NCI-H2107 treated with DMSO at 0.1 percent for 48 hours (cell line): ENCODE measurements around the gene PHF24.
"Not testable (repeated sequence)": the region's sequence is repeated elsewhere in the genome, so short reads cannot be mapped to it uniquely, and the experiment has no call there.

Experiments
- DNase-seq: peaks from one replicate; lab custom pipeline; 2025; ENCODE audit not compliant: unreplicated experiment; lab: John Stamatoyannopoulos, UW

Gene PHF24

DNA sequence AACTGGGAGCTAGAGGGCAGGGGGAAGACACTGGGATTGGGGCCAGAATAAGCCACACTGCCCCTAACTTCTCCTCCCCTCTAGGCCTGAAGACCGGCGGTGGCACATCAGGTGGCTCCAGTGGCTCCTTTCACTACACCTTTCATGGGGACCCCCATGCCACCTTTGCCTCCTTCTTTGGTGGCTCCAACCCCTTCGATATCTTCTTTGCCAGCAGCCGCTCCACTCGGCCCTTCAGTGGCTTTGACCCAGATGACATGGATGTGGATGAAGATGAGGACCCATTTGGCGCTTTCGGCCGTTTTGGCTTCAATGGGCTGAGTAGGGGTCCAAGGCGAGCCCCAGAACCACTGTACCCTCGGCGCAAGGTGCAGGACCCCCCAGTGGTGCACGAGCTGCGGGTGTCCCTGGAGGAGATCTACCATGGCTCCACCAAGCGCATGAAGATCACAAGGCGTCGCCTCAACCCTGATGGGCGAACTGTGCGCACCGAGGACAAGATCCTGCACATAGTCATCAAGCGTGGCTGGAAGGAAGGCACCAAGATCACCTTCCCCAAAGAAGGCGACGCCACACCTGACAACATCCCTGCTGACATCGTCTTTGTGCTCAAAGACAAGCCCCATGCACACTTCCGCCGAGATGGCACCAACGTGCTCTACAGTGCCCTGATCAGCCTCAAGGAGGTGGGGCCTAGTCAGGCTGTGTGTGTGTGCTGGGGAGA, 38.3 kb downstream of the PHF24 start:
- DNase-seq: no peak

DNA sequence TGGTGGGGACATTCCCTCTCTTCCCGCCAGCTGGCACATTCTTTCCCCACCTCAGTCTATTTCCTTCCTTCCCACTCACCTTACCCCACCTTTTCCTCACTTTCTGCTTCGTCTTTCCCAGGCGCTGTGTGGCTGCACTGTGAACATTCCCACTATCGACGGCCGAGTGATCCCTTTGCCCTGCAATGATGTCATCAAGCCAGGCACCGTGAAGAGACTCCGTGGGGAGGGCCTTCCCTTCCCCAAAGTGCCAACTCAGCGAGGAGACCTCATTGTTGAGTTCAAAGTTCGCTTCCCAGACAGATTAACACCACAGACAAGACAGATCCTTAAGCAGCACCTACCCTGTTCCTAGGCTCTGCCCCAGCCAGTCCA, 38.8 kb downstream of the PHF24 start:
- DNase-seq: no peak

DNA sequence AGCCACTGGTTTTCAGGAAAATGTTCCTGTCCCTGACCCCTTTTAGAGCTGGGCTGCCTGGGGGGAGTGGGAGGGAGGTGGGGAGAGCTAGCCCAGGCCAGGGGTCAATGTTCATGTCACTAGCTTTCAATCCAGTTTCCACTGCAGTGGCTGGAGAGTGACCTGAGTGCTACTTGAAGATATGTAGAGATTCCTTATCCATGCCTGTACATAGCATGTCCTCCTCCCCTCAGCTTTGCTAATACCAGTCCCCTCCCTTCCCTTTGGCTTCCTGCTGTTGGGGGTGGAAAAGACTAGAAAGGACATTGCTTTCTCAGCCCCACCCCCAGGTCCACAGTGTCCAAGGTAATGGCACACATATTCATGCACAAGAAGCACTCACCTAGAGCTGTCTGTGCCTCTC, 39.3 kb downstream of the PHF24 start:
- DNase-seq: no peak

DNA sequence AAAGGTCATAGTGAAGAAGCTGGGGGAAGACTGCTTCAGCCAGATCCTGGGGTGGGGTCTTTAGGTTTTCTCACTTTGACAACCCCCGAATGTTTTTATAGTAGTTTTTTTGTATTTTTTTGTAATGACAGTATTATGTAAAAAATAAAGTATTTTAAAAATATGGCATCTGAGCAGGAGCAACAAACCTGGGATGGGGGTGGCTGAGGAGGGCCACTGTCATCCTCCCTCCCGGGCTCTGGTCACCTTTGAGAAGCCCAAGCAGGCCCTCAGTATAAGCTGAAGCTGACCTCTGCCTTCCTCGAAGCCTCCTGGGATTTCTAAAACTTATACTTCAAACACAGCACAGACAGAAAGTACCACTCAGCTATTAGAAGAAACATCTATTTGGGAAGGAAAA, 40.2 kb downstream of the PHF24 start:
- DNase-seq: no peak

DNA sequence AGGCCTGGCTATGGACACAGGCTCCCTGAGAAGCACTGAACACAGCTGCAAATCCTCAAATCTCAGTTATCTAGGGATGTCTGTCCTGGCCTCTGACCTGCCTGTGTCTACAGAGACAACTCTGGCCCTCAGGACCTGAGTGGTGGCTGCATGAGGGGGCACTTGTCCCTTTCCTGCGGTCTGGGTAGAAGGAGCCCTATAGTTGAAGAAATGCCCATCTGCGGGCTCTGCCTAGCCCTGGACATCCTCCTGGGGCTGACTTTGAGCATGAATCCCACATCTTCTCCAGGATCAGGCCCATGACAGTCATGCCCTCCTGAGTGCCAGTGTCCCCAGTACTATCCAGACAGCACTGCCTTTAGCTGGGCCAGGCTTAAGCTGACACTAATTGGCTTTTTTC, 41.5 kb downstream of the PHF24 start:
- DNase-seq: no peak

GRCh38 chr9:35000535-35001284, 42.6 kb downstream of the PHF24 start:
- no peak for DNase-seq

GRCh38 chr9:35001285-35001677, 43.2 kb downstream of the PHF24 start:
- DNase-seq: no peak

- peak; percentile 26 for DNase-seq
These were observed 43.9 kb downstream of the PHF24 start for GRCh38 chr9:35001803-35002502.

DNA sequence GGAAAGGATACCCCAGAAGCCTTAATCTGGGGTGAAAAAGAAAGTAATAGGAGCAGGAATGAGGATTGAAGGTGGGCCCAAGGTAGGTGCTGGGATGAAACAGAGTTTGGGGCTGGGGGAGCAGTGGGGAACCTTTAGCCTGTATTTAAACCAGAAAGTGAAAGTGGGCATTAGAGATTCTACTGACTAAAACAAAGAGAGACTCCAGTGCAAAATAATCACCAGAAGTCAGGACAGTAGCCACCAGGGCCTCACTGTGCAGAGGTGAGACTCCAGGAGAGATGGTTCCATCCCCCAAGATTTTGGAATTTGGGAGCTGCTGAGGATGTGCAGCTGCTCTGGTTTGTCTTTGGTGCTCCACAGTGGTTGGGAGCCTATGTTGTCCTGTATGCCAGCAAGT, 44.5 kb downstream of the PHF24 start:
- no peak for DNase-seq

DNA sequence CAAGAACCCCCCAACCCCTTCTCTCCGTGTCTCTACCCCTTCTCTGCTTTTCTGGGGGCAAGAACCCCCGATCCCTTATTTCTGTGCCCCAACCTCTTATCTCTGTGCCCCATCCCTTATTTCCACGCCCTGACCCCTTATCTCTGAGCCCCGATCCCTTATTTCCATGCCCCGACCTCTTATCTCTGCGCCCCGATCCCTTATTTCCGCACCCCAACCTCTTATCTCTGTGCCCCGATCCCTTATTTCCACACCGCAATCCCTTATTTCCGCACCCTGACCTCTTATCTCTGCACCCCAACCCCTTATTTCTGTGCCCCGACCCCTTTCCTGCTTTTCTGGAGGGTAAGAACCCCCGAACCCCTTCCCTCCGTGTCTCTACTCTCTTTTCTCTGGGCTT, 46.2 kb downstream of the PHF24 start:
- not testable (repeated sequence) for DNase-seq

- DNase-seq: no peak
These were observed 52.4 kb downstream of the PHF24 start for GRCh38 chr9:35010351-35010958.

- DNase-seq: no peak
These were observed 56.4 kb downstream of the PHF24 start for GRCh38 chr9:35014517-35014916.

- not testable (repeated sequence) for DNase-seq
These were observed 65.4 kb downstream of the PHF24 start for GRCh38 chr9:35023443-35023842.

DNA sequence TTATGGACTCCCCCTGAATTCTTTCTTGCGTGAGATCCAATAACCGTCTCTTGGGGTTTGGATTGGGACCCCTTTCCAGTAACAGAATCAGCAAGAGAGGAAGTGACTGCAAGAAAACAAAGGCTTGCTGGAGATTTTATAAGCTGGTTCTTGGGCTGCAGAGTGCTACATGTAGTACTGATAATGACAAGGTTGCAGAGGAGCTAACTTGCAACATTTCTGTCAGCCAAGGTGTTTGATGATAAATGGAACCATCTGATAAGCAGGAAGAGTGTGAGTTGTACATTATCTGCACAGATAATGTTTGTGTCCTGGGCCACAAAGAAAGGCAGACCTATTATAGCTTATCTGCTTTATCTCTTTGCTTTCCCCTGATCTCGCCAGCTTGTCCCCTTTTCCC, 68.6 kb downstream of the PHF24 start:
- DNase-seq: no peak

DNA sequence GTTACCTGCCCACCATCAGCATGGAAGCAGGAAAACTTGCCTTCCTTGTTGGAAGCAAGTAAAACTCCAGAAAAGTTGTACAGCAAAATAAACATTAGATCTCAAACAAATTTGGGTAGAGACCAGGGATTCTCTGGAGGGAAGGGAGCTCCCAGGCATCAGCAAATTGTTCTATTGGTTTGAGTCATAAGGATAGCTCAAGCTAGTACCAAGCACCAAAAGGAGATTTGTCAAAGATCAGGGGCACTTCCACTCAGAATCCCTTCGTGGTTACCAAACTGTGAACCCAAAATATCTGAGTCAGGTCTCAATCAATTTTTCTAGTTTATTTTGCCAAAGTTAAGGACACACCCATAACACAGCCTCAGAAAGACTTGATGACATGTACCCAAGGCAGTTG, 69.3 kb downstream of the PHF24 start:
- DNase-seq: no peak

DNA sequence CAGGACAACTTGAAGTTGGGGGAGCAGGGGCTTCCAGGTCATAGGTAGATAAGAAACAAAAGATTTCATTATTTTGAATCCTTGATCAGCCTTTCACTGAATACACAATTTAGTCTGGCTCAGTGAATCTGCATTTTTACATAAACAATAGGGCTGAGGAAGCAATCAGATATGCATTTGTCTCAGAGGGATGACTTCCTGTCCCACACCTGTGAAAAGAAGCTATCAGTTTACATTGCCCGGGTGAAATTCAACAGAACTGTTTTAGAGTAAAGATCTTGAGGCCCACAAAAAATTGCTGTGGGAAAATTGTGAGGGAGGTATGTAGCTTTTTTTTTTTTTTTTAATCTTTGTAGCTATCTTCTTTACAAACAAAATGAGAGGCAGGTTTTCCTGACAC, 69.8 kb downstream of the PHF24 start:
- DNase-seq: no peak

GRCh38 chr9:35028341-35028740, 70.3 kb downstream of the PHF24 start:
- no peak for DNase-seq

DNA sequence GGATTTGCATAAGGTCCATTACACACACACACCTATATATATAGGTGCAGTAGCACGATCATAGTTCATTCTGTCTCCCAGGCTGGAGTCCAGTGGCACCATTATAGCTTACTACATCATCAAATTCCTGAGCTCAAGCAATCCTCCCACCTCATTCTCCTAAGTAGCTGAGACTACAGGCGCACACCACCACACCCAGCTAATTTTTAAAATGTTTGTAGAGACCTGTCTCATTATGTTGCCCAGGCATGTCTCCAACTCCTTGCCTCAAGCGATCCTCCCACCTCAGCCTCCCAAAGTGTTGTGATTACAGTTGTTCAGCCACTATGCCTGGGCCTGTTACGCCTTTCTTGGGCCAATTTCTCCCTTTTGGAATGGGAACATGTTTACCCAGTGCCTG, 71.2 kb downstream of the PHF24 start:
- no peak for DNase-seq

GRCh38 chr9:35029852-35030251, 71.8 kb downstream of the PHF24 start:
- no peak for DNase-seq
